Natural killer cell (primary cell): ENCODE data around the gene MYO18B. TPM values are rescaled to one million over a fixed set of nuclear protein-coding genes. Genes with fewer than 3 reads are reported as not detected.

Source experiments
- ATAC-seq, 3 donors: fragments of 150-1000 bp in 2 of 3; fragments of 200-7000 bp in 1 of 3; cut with Tn5 transposase; 1 replicate in 1 of 3; 2 replicates in 2 of 3; pipeline ENCODE4 v1.10.0; 2021; ENCODE audit warnings: mild to moderate bottlenecking in 2 of 3, moderate library complexity in 2 of 3
- DNase-seq, 2 donors: peaks; one replicate each; pipeline versions ENCODE4 v3.0.0 to v3.0.0-alpha.2; 2013 to 2021; ENCODE audit warnings: mixed read lengths in 1 of 2
- H3K27ac ChIP-seq: one replicate; pipeline ENCODE4 v1.5.1; 2013; ENCODE audit warnings: mild to moderate bottlenecking, low read length
- H3K27me3 ChIP-seq: one replicate; pipeline ENCODE4 v1.6.1; 2013; ENCODE audit warnings: low read length; ENCODE audit not compliant: control insufficient read depth, insufficient read depth
- H3K36me3 ChIP-seq: one replicate; pipeline ENCODE4 v1.6.1; 2013; ENCODE audit warnings: low read length; ENCODE audit not compliant: control insufficient read depth, insufficient read depth
- H3K4me1 ChIP-seq: one replicate; pipeline ENCODE4 v1.6.1; 2013; ENCODE audit warnings: low read length; ENCODE audit not compliant: control insufficient read depth, insufficient read depth
- H3K4me3 ChIP-seq: one replicate; pipeline ENCODE4 v1.5.1; 2013; ENCODE audit warnings: low read length
- H3K9me3 ChIP-seq: one replicate; pipeline ENCODE4 v1.6.1; 2013; ENCODE audit warnings: low read length; ENCODE audit not compliant: control insufficient read depth, insufficient read depth
- H3K27ac Mint-ChIP-seq, 2 donors: one replicate each; pipeline ENCODE4 v1.8.0; 2022; ENCODE audit warnings: mild to moderate bottlenecking in 2 of 2, mixed read lengths in 2 of 2, moderate library complexity in 1 of 2
- H3K27me3 Mint-ChIP-seq, 2 donors: one replicate each; pipeline ENCODE4 v1.8.0; 2022; ENCODE audit warnings: low read depth in 2 of 2, mixed read lengths in 2 of 2
- H3K36me3 Mint-ChIP-seq: one replicate; pipeline ENCODE4 v1.8.0; 2022; ENCODE audit warnings: mixed read lengths
- H3K4me1 Mint-ChIP-seq, 2 donors: one replicate each; pipeline ENCODE4 v1.8.0; 2022; ENCODE audit warnings: mixed read lengths in 2 of 2
- H3K4me3 Mint-ChIP-seq: one replicate; pipeline ENCODE4 v1.8.0; 2022; ENCODE audit warnings: mild to moderate bottlenecking, moderate library complexity, mixed read lengths
- H3K9me3 Mint-ChIP-seq, 2 donors: one replicate each; pipeline ENCODE4 v1.8.0; 2022; ENCODE audit warnings: mixed read lengths in 2 of 2
- CTCF ChIP-seq: fragments of 200-600 bp; IDR thresholded peaks from one replicate; pipeline ENCODE4 v1.8.0; 2022; ENCODE audit warnings: antibody characterized with exemption
- WGBS: methylation state at CpG from one replicate; pipeline ENCODE4 v1.1.7; 2013; ENCODE audit warnings: missing lambda C conversion rate; ENCODE audit not compliant: insufficient coverage; 5-methylcytosine and 5-hydroxymethylcytosine counted together
- intact Hi-C: fragments of 100-400 bp; cut with micrococcal nuclease; formaldehyde crosslinking; loops from one replicate; pipeline ENCODE4 v1.14.2; 2022
- total RNA-seq, 4 donors: library from RNA; stranded (reverse); fragments of 120-200 nt in 1 of 4; gene quantifications; one replicate each; pipeline versions ENCODE4 v1.2.3 to v1.2.4, GENCODE V29; 2013 to 2022

Gene MYO18B
- total RNA-seq, 3 donors from 2014 or later (not counting 1 experiment from before 2014, with no cell fraction given), result 0.07 to 0.14 (median 0.10) TPM

- WGBS, result 75% methylated on average over 4 of the region's 4 CpGs
- Mint-ChIP-seq H3K36me3 (no peaks in the 10 kb centered on the region), H3K27ac (no peak overlapping the region), H3K9me3 (no peaks in the 10 kb centered on the region), H3K4me3 (no peak overlapping the region), H3K4me1 (no peaks in the 10 kb centered on the region), H3K27me3 (peaks cover 5 to 17% of the 10 kb centered on the region in 2 donors)
- no peaks in the 10 kb centered on the region for H3K27me3 ChIP-seq
- no peak for TF ChIP-seq CTCF
- H3K36me3 ChIP-seq, result no peaks in the 10 kb centered on the region
- H3K9me3 ChIP-seq, result no peaks in the 10 kb centered on the region
- DNase-seq, result no peak
- H3K4me3 ChIP-seq, result no peak overlapping the region
- H3K4me1 ChIP-seq, result no peaks in the 10 kb centered on the region
- intact Hi-C loops, result no loop called here
- ATAC-seq, result no peak
- no peak overlapping the region for H3K27ac ChIP-seq
Measured at GRCh38 chr22:25852223-25852622, 110.2 kb downstream of the MYO18B start.

DNA sequence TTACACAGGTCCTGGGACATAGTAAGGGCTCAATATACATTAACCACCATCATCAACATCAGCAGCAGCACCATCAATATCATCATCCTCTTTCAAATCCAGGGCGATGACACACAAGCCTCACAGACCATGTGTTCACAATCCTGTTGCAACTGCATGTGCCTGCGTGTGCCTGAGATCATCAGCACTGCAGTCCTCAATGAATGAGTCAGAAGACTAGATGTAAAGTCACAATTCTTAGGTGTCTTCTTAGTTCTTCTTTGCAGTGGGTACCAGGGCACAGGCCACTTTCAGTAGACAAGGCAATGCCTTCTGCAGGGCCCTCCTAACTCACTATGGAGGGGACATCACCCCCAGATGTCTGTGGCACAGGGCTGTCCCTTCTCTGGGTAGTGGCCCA, 111.1 kb downstream of the MYO18B start:
- WGBS, result 80% methylated on average over 2 of the region's 2 CpGs
- Mint-ChIP-seq H3K4me3 (no peak overlapping the region), H3K27me3 (peaks cover 5 to 17% of the 10 kb centered on the region in 2 donors), H3K36me3 (no peaks in the 10 kb centered on the region), H3K9me3 (no peaks in the 10 kb centered on the region), H3K27ac (no peak overlapping the region), H3K4me1 (no peaks in the 10 kb centered on the region)
- intact Hi-C loops, result no loop called here
- no peak overlapping the region for H3K4me3 ChIP-seq
- no peak for DNase-seq
- no peaks in the 10 kb centered on the region for H3K27me3 ChIP-seq
- no peak overlapping the region for H3K27ac ChIP-seq
- H3K36me3 ChIP-seq, result no peaks in the 10 kb centered on the region
- TF ChIP-seq CTCF, result no peak
- no peak for ATAC-seq
- no peaks in the 10 kb centered on the region for H3K4me1 ChIP-seq
- H3K9me3 ChIP-seq, result no peaks in the 10 kb centered on the region

DNA sequence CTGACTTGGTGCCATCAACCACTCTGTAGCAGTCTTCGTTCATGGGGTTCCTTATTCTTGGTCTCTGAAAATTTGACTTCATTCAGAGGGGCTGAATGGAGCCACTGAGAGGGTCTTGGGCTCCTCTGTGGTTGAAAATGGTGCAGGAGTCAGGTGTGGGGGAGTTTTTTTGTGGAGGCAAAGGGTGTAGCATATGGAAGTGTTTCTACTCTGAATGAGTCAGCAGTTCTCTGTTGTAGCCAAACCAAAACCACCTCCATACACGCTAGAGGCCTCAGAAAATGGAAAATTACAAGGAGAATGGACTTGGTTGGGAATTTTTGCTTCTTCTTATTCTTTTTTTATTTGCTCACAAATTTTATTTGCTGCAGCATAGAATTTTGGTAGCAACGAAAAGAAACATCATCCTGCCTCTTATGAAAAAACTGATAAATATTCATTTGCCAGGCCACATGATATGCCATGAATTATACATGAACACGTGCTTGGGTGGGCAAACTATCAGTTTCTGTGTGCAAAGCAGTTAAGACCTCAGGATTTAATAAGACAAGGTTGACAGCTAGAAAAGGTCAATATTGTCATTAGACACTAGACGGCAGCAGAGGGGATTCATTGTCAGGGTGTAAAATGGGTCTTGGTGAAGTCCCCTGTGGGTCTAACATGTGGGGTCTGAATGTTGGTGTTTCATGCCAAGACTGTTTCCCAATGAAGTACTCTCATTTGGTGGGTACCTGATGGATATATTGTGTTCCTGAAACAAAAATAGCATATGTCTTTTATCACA, 111.7 kb downstream of the MYO18B start:
- peaks cover 5 to 17% of the 10 kb centered on the region in 2 donors for H3K27me3 Mint-ChIP-seq
- H3K27ac Mint-ChIP-seq, result no peak overlapping the region
- no peak overlapping the region for H3K4me3 ChIP-seq
- H3K4me3 Mint-ChIP-seq, result no peak overlapping the region
- no peaks in the 10 kb centered on the region for H3K9me3 Mint-ChIP-seq
- ATAC-seq (no peak), DNase-seq (no peak)
- intact Hi-C loops, result no loop called here
- H3K27me3 ChIP-seq, result no peaks in the 10 kb centered on the region
- WGBS, result 62% methylated on average over 4 of the region's 5 CpGs
- no peak overlapping the region for H3K27ac ChIP-seq
- H3K4me1 Mint-ChIP-seq, result no peaks in the 10 kb centered on the region
- TF ChIP-seq CTCF, result no peak
- H3K4me1 ChIP-seq, result no peaks in the 10 kb centered on the region
- H3K36me3 ChIP-seq, result no peaks in the 10 kb centered on the region
- H3K9me3 ChIP-seq, result no peaks in the 10 kb centered on the region
- no peaks in the 10 kb centered on the region for H3K36me3 Mint-ChIP-seq

- peaks cover 0 to 13% of the 10 kb centered on the region in 2 donors for H3K27me3 Mint-ChIP-seq
- no peaks in the 10 kb centered on the region for H3K4me1 ChIP-seq
- H3K4me1 Mint-ChIP-seq, result no peaks in the 10 kb centered on the region
- no peak overlapping the region for H3K4me3 ChIP-seq
- H3K27me3 ChIP-seq, result no peaks in the 10 kb centered on the region
- H3K27ac ChIP-seq, result no peak overlapping the region
- no peak for TF ChIP-seq CTCF
- DNase-seq (no peak), ATAC-seq (no peak)
- no peaks in the 10 kb centered on the region for H3K9me3 Mint-ChIP-seq
- WGBS, result 65% methylated on average over 6 of the region's 6 CpGs
- H3K36me3 Mint-ChIP-seq, result no peaks in the 10 kb centered on the region
- H3K4me3 Mint-ChIP-seq, result no peak overlapping the region
- intact Hi-C loops, result no loop called here
- H3K9me3 ChIP-seq, result no peaks in the 10 kb centered on the region
- H3K27ac Mint-ChIP-seq, result no peak overlapping the region
- H3K36me3 ChIP-seq, result no peaks in the 10 kb centered on the region
Measured at GRCh38 chr22:25869771-25870170, 127.8 kb downstream of the MYO18B start.
